ENCODE measurements around the gene PIK3CB. TPM values are rescaled to one million over a fixed set of nuclear protein-coding genes. Genes with fewer than 3 reads are reported as not detected.
"Not testable (repeated sequence)": the region's sequence is repeated elsewhere in the genome, so short reads cannot be mapped to it uniquely, and the experiment has no call there.

PIK3CB gene
- total and polyA plus RNA-seq, 4 donors, result 4.7 to 15.9 (median 11.1) TPM

DNA sequence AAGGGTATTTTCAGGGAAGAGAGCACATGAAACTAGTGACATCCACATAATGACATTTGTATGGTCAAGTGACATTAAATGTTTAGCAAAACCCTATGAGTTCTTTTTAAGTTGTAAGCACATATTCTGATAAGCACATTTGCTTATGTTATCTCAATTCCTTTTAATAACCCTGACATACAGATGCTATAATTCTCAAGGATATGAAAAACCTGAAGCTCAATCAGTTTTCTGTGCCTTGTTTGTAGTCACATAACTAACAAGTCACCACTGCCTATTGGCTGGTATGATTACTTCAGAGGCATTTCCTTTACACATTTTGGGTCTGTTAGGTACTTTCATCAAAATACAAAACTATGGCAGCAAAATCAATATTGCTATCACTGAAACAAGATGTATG, 152.1 kb downstream of the PIK3CB start:
- H3K9me3 ChIP-seq (ENCODE audit: control insufficient read depth in 4 of 4, low read length in 3 of 4), result no peaks in the 10 kb centered on the region

DNA sequence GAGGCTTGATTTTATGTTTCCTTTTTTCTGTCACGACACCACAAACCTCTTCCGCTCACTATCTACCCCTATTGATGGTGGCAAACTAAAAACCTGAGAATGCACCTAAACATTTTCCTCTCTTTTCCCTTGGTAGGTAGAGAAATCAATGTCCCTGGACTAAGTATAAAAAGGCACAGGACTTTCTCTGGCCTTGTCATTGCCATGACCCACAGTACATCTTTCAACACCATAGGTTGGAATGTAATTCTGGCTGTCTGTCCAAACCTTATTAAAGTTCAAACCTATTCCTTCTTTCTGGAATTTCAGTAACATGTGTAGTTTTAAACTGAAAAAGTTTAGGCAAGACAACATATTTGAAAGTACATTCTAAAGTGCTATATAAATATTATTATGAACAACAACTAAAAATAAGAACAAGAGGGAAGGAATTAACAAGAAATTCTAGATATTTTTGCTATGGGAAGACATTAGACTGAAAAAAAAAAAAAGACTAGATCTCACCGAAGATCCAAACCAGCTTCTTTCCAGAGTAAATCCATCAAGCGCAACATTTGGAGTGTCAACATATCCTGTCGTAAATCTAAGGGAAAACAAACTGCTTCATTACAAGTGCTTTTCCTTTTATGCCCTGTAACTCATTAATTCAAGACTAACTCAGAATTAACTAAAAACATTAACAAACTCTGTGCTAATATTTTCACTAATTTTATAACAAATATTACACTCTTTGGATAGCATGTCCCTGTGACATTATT, 153.1 kb downstream of the PIK3CB start:
- 82% methylated on average over 5 of the region's 5 CpGs for WGBS
- Histone ChIP-seq H3K4me1 (ENCODE audit: control insufficient read depth in 4 of 4, insufficient read depth in 4 of 4, low read length in 3 of 4) (peaks cover 0 to 2% (median 2%) of the 10 kb centered on the region in 4 donors), H3K9ac (ENCODE audit: low read depth in 1 of 2, low read length in 2 of 2) (no peak overlapping the region), H3K27me3 (ENCODE audit: control insufficient read depth in 4 of 4, insufficient read depth in 4 of 4, low read length in 3 of 4) (no peaks in the 10 kb centered on the region), H3K4me3 (ENCODE audit: low read depth in 1 of 3, low read length in 3 of 3) (no peak overlapping the region), H3K9me3 (ENCODE audit: control insufficient read depth in 4 of 4, low read length in 3 of 4) (peaks cover 0 to 1% (median 0%) of the 10 kb centered on the region in 4 donors), H3K27ac (ENCODE audit: low read depth in 1 of 2, low read length in 2 of 2) (no peak overlapping the region), H3K36me3 (ENCODE audit: control insufficient read depth in 4 of 4, insufficient read depth in 3 of 4, low read depth in 1 of 4, low read length in 3 of 4) (peaks cover 0 to 4% (median 3%) of the 10 kb centered on the region in 4 donors)
- TF ChIP-seq, protein P1, sequence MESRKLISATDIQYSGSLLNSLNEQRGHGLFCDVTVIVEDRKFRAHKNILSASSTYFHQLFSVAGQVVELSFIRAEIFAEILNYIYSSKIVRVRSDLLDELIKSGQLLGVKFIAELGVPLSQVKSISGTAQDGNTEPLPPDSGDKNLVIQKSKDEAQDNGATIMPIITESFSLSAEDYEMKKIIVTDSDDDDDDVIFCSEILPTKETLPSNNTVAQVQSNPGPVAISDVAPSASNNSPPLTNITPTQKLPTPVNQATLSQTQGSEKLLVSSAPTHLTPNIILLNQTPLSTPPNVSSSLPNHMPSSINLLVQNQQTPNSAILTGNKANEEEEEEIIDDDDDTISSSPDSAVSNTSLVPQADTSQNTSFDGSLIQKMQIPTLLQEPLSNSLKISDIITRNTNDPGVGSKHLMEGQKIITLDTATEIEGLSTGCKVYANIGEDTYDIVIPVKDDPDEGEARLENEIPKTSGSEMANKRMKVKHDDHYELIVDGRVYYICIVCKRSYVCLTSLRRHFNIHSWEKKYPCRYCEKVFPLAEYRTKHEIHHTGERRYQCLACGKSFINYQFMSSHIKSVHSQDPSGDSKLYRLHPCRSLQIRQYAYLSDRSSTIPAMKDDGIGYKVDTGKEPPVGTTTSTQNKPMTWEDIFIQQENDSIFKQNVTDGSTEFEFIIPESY (IDR thresholded peaks at IDR 0.05), result no peak
- TF ChIP-seq TAF1 (conservative IDR thresholded peaks at IDR 0.05) (no peak), SP1 (IDR thresholded peaks at IDR 0.05) (no peak), HNF4G (IDR thresholded peaks at IDR 0.05) (no peak), HNF4A (conservative IDR thresholded peaks at IDR 0.05) (peak; percentile 7 to 13), FOXA1 (IDR thresholded peaks at IDR 0.05) (no peak)
- no peak for DNase-seq (ENCODE audit: low spot score)

More for the DNA sequence above, 152.1 kb downstream of the PIK3CB start:
- no peak overlapping the region for H3K9ac ChIP-seq (ENCODE audit: low read depth in 1 of 2, low read length in 2 of 2)
- H3K27me3 ChIP-seq (ENCODE audit: control insufficient read depth in 4 of 4, insufficient read depth in 4 of 4, low read length in 3 of 4), result no peaks in the 10 kb centered on the region
- H3K36me3 ChIP-seq (ENCODE audit: control insufficient read depth in 4 of 4, insufficient read depth in 3 of 4, low read depth in 1 of 4, low read length in 3 of 4), result peaks cover 0 to 3% (median 0%) of the 10 kb centered on the region in 4 donors
- H3K4me3 ChIP-seq (ENCODE audit: low read depth in 1 of 3, low read length in 3 of 3), result no peak overlapping the region
- no peak for DNase-seq (ENCODE audit: low spot score)
- H3K27ac ChIP-seq (ENCODE audit: low read depth in 1 of 2, low read length in 2 of 2), result no peak overlapping the region
- H3K4me1 ChIP-seq (ENCODE audit: control insufficient read depth in 4 of 4, insufficient read depth in 4 of 4, low read length in 3 of 4), result peaks cover 0 to 10% (median 4%) of the 10 kb centered on the region in 4 donors
- TF ChIP-seq GABPA (IDR thresholded peaks at IDR 0.05 in 1 of 2, conservative IDR thresholded peaks at IDR 0.05 in 1 of 2) (no peak), FOXA1 (IDR thresholded peaks at IDR 0.05) (no peak), RXRA (IDR thresholded peaks at IDR 0.05) (no peak), FOXA2 (IDR thresholded peaks at IDR 0.05) (no peak), EGR1 (IDR thresholded peaks at IDR 0.05; ENCODE audit: low read depth in 2 of 2) (no peak), HNF4G (IDR thresholded peaks at IDR 0.05) (no peak), JUND (IDR thresholded peaks at IDR 0.05) (no peak), TAF1 (conservative IDR thresholded peaks at IDR 0.05) (no peak), SP1 (IDR thresholded peaks at IDR 0.05) (no peak), HNF4A (conservative IDR thresholded peaks at IDR 0.05) (no peak), YY1 (IDR thresholded peaks at IDR 0.05) (no peak)
- TF ChIP-seq, protein P1 (IDR thresholded peaks at IDR 0.05), result no peak
- TF ChIP-seq, protein P2, sequence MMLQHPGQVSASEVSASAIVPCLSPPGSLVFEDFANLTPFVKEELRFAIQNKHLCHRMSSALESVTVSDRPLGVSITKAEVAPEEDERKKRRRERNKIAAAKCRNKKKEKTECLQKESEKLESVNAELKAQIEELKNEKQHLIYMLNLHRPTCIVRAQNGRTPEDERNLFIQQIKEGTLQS (IDR thresholded peaks at IDR 0.05), result no peak

DNA sequence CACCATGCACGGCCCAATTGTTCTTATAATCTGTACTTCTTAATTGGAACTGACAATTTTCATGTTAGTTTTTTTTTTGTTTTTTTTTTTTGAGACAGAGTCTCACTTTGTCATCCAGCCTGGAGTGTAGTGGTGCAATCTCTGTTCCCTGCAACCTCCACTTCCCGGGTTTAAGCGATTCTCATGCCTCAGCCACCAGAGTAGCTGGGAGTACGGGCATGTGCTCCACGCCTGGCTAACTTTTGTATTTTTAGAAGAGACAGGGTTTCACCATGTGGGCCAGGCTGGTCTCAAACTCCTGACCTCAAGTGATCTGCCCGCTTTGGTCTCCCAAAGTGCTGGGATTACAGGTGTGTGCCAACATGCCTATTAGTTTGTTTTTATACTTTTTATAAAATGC, 153.8 kb downstream of the PIK3CB start:
- not testable (repeated sequence) for H3K4me3 ChIP-seq (ENCODE audit: low read depth in 1 of 3, low read length in 3 of 3); H3K36me3 ChIP-seq (ENCODE audit: control insufficient read depth in 4 of 4, insufficient read depth in 3 of 4, low read depth in 1 of 4, low read length in 3 of 4); H3K9me3 ChIP-seq (ENCODE audit: control insufficient read depth in 4 of 4, low read length in 3 of 4); DNase-seq (ENCODE audit: low spot score); H3K27me3 ChIP-seq (ENCODE audit: control insufficient read depth in 4 of 4, insufficient read depth in 4 of 4, low read length in 3 of 4); H3K4me1 ChIP-seq (ENCODE audit: control insufficient read depth in 4 of 4, insufficient read depth in 4 of 4, low read length in 3 of 4); H3K27ac ChIP-seq (ENCODE audit: low read depth in 1 of 2, low read length in 2 of 2); H3K9ac ChIP-seq (ENCODE audit: low read depth in 1 of 2, low read length in 2 of 2)
- 97% methylated on average over 6 of the region's 6 CpGs for WGBS

All from liver (tissue), 9 donors.